Inflammatory macrophage treated with lipopolysaccharide for 1 hour (primary cell): ENCODE measurements around the gene PALS1.
"Not testable (repeated sequence)": the region's sequence is repeated elsewhere in the genome, so short reads cannot be mapped to it uniquely, and the experiment has no call there.

ENCODE experiments used
- DNase-seq, 2 donors: peaks; one replicate each; pipeline ENCODE4 v3.0.0-alpha.2; 2020 to 2022

The PALS1 gene

DNA sequence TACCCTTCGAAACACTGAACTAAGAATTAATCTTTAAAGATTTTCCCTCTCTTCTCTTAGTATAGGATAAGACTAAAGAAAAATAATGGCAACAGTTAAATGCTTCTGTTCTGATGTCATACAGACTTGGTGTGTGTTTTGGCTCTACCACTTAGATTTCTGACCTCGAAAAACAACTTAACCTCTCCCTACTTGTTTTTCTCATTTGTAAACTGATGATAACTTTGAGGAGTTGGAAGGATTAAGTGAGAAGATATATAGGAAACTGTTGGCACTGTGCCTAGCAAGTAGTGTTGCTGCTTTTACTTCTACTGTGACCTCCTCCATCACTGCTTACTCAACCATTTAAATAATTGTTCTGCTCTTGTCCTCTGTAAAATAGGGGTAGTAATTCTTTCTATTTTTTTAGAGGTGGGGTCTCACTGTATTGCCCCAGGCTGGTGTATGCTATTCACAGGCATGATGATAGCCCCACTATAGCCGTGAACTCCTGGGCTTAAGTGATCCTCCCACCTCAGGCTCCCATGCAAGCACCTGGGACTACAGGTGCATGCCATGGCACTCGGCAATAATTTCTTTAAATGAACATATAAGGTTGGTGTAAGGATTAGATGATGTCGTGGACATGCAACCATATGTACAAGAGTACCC lies 22.4 kb downstream of the PALS1 start:
- DNase-seq, result no peak

DNA sequence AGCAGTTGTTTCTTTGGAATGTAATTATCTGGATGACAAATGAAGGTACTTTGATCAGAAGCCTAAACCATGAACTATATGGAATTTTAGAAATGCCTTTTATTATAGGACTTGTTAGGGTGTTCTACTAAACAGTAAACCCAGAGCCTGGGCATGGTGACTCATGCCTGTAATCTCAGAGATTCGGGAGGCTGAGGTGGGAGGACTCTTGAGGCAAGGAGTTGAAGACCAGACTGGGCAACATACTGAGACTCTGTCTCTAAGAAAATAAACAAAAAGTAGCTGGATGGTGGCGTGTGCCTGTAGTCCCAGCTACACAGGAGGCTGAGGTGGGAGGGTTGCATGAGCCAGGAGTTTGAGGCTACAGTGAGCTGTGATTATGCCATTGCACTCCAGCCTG lies 23.9 kb downstream of the PALS1 start:
- no peak for DNase-seq

- peak; percentile 14 to 29 for DNase-seq
These were observed 26.5 kb downstream of the PALS1 start for GRCh38 chr14:67267576-67268328.

GRCh38 chr14:67268426-67269150 lies 27.4 kb downstream of the PALS1 start:
- no peak for DNase-seq

DNA sequence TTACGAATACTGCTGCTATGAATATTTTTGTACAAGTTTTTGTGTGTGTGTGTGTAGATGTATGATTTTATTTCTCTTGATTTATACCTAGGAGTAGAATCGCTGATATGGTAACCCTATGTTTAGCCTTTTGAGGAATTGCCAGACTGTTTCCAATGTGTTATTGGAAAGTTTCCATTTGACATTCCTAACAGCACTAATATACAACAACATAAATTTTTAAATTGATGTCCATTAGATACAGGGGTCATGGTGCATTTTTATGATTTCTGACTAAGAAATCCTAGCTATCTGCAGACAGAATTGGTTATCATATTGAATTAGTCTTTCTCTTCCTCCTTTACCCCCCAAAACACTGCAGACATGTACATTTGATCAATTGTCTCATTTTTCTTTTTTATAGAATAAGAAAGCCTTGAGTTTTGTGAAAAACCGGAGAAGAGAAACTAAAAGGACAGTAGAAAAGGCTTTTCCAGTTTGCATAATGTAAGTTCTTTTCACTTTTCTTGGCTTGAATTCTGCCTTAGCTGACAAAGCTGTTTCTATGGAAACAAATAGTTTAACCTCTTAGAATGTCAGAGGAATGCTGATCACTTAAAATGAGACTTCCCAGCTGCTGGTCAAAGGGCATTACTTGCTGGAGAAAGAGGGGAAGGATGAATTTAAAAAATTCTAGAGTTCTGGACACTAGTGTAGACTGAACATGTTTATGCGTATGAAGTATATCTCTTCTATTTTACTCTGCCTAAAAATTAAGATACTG lies 28.2 kb downstream of the PALS1 start:
- no peak for DNase-seq

GRCh38 chr14:67270145-67270753 lies 29.0 kb downstream of the PALS1 start:
- DNase-seq, result no peak

- DNase-seq, result no peak
These were observed 29.7 kb downstream of the PALS1 start for GRCh38 chr14:67270933-67271332.

- DNase-seq, result not testable (repeated sequence)
These were observed 32.0 kb downstream of the PALS1 start for GRCh38 chr14:67273281-67273680.

DNA sequence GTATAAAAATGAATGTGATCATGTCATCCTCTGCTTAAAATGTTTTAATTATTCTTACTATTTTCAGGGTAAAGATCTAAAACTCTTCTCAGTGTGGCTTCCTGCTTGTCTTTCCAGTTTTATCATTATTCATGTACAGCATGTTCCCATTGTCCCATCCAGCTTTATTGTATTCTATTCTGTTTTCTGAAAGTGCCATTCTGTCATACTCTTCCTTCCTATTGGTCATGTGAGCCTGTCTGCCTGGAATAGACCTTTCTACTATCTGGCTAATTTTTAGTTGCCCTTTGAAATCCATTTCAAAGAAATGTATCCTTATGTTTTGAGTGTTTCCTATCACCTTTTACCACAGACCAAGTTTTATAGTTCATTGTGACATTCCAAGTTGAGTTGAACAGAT lies 34.9 kb downstream of the PALS1 start:
- no peak for DNase-seq

- DNase-seq, result no peak
These were observed 39.3 kb downstream of the PALS1 start for GRCh38 chr14:67280506-67280905.

GRCh38 chr14:67285876-67286452 lies 44.7 kb downstream of the PALS1 start:
- peak; percentile 20 to 74 for DNase-seq
